H1 (cell line): Measurements from ENCODE around the gene DCLK1. TPM values are rescaled to one million over a fixed set of nuclear protein-coding genes. Genes with fewer than 3 reads are reported as not detected.

Source experiments
- CTCF ChIA-PET: fragments of 300-600 bp; sonication (Branson Sonifier 250); formaldehyde crosslinking; loops from one replicate; lab custom pipeline; 2021; ENCODE audit not compliant: partially characterized antibody; lab: Charles Lee
- POLR2A ChIA-PET: fragments of 300-600 bp; sonication (Branson Sonifier 250); formaldehyde crosslinking; loops from one replicate; lab custom pipeline; 2021; ENCODE audit warnings: inconsistent platforms; ENCODE audit not compliant: partially characterized antibody; lab: Charles Lee
- DNase-seq, 2 experiments: peaks; one replicate each; pipeline versions ENCODE4 v3.0.0 to v3.0.0-alpha.2; 2010 to 2022; ENCODE audit warnings: low spot score in 2 of 2, low read depth in 1 of 2, mixed read lengths in 1 of 2
- FAIRE-seq: peaks from 2 replicates; lab custom pipeline; 2011; peaks lifted over from hg19 to GRCh38; lab: Jason Lieb, UNC
- H2AFZ ChIP-seq: 2 replicates; pipeline ENCODE4 v1.8.1; 2012; ENCODE audit warnings: low read length, inconsistent platforms
- H2AK5ac ChIP-seq: 2 replicates; pipeline ENCODE4 v1.6.1; 2013; ENCODE audit warnings: low read depth, low read length
- H2BK120ac ChIP-seq: replicated peaks from 2 replicates; pipeline ENCODE3; 2013; ENCODE audit warnings: low read depth, low read length, inconsistent platforms
- H2BK12ac ChIP-seq: 2 replicates; pipeline ENCODE4 v1.6.1; 2013; ENCODE audit warnings: low read depth, low read length
- H2BK15ac ChIP-seq: 2 replicates; pipeline ENCODE4 v1.6.1; 2013; ENCODE audit warnings: low read length
- H2BK20ac ChIP-seq: 2 replicates; pipeline ENCODE4 v1.6.1; 2013; ENCODE audit warnings: low read length
- H2BK5ac ChIP-seq: 2 replicates; pipeline ENCODE4 v1.6.1; 2013; ENCODE audit warnings: low read depth, low read length
- H3K14ac ChIP-seq: 2 replicates; pipeline ENCODE4 v1.6.1; 2013; ENCODE audit warnings: inconsistent platforms; ENCODE audit not compliant: insufficient read length
- H3K18ac ChIP-seq: 2 replicates; pipeline ENCODE4 v1.6.1; 2013; ENCODE audit warnings: low read length; ENCODE audit errors: extremely low read depth
- H3K23ac ChIP-seq: 2 replicates; pipeline ENCODE4 v1.6.1; 2013; ENCODE audit warnings: inconsistent platforms; ENCODE audit not compliant: insufficient read length
- H3K23me2 ChIP-seq: 2 replicates; pipeline ENCODE4 v1.6.1; 2013; ENCODE audit warnings: low read depth, low read length
- H3K27ac ChIP-seq: 2 replicates; pipeline ENCODE4 v1.6.1; 2011; ENCODE audit warnings: low read depth, low read length, inconsistent platforms
- H3K27me3 ChIP-seq, 4 experiments: replicated peaks in 1 of 4; 1 replicate in 1 of 4; 2 replicates in 3 of 4; pipeline versions ENCODE4 v1.6.1 to v1.8.1; 2011 to 2013; ENCODE audit warnings: low read length in 3 of 4, mild to moderate bottlenecking in 3 of 4, inconsistent platforms in 2 of 4, mixed read lengths in 2 of 4, moderate library complexity in 1 of 4; ENCODE audit not compliant: control insufficient read depth in 3 of 4, insufficient read depth in 3 of 4; ENCODE audit errors: extremely low read depth in 1 of 4
- H3K36me3 ChIP-seq, 4 experiments: 2 replicates each; pipeline versions ENCODE4 v1.6.1 to v1.8.1; 2011 to 2013; ENCODE audit warnings: mild to moderate bottlenecking in 4 of 4, low read length in 3 of 4, moderate library complexity in 2 of 4, control low read depth in 1 of 4, inconsistent platforms in 1 of 4; ENCODE audit not compliant: insufficient read depth in 4 of 4, control insufficient read depth in 2 of 4
- H3K4ac ChIP-seq: replicated peaks from 2 replicates; pipeline ENCODE3; 2013; ENCODE audit warnings: low read length, low read depth, mixed read lengths, inconsistent platforms; ENCODE audit not compliant: insufficient read length
- H3K4me1 ChIP-seq, 4 experiments: replicated peaks in 1 of 4; 1 replicate in 1 of 4; 2 replicates in 3 of 4; pipeline versions ENCODE4 v1.6.1 to v1.8.1; 2011 to 2013; ENCODE audit warnings: low read length in 3 of 4, inconsistent platforms in 2 of 4, mixed read lengths in 1 of 4; ENCODE audit not compliant: insufficient read depth in 4 of 4, control insufficient read depth in 3 of 4
- H3K4me2 ChIP-seq, 2 experiments: 2 replicates each; pipeline versions ENCODE4 v1.6.1 to v1.8.1; 2011 to 2013; ENCODE audit warnings: low read depth in 2 of 2, low read length in 2 of 2, control low read depth in 1 of 2, inconsistent platforms in 1 of 2, mild to moderate bottlenecking in 1 of 2; ENCODE audit not compliant: insufficient read depth in 1 of 2
- H3K4me3 ChIP-seq, 4 experiments: fragments of 200-600, 300-600 bp in 1 of 4; sonication (generic), shearing (Covaris generic), sonication (Bioruptor Twin) in 1 of 4; 2 replicates each; pipeline versions ENCODE4 v1.5.1 to v1.8.1; 2011 to 2016; ENCODE audit warnings: low read length in 4 of 4, low read depth in 3 of 4, control low read depth in 2 of 4, inconsistent platforms in 2 of 4, mild to moderate bottlenecking in 2 of 4, mixed read lengths in 1 of 4, moderate library complexity in 1 of 4; ENCODE audit not compliant: insufficient read depth in 2 of 4; ENCODE audit errors: extremely low read depth in 1 of 4
- H3K56ac ChIP-seq: replicated peaks from 2 replicates; pipeline ENCODE3; 2013; ENCODE audit warnings: low read depth, mild to moderate bottlenecking, mixed read lengths, low read length, inconsistent platforms; ENCODE audit not compliant: insufficient read length
- H3K79me1 ChIP-seq: 2 replicates; pipeline ENCODE4 v1.6.1; 2013; ENCODE audit warnings: low read depth, low read length, control low read depth
- H3K79me2 ChIP-seq, 2 experiments: 2 replicates each; pipeline versions ENCODE4 v1.6.1 to v1.8.1; 2012 to 2013; ENCODE audit warnings: low read length in 2 of 2, mild to moderate bottlenecking in 2 of 2, inconsistent platforms in 1 of 2; ENCODE audit not compliant: insufficient read depth in 2 of 2, control insufficient read depth in 1 of 2
- H3K9ac ChIP-seq, 4 experiments: replicated peaks in 1 of 4; 1 replicate in 1 of 4; 2 replicates in 3 of 4; pipeline versions ENCODE4 v1.6.1 to v1.8.1; 2011 to 2013; ENCODE audit warnings: low read depth in 3 of 4, low read length in 3 of 4, control low read depth in 2 of 4, mild to moderate bottlenecking in 2 of 4, moderate library complexity in 2 of 4, inconsistent platforms in 1 of 4; ENCODE audit errors: extremely low read depth in 1 of 4
- H3K9me3 ChIP-seq, 2 experiments: 2 replicates each; pipeline versions ENCODE4 v1.6.1 to v1.8.1; 2012 to 2013; ENCODE audit warnings: mild to moderate bottlenecking in 2 of 2, moderate library complexity in 2 of 2, control low read depth in 1 of 2, inconsistent platforms in 1 of 2, low read depth in 1 of 2, low read length in 1 of 2, mixed read lengths in 1 of 2; ENCODE audit not compliant: insufficient read depth in 2 of 2
- H4K20me1 ChIP-seq, 2 experiments: replicated peaks in 1 of 2; 2 replicates each; pipeline versions ENCODE3 to v1.8.1; 2011 to 2013; ENCODE audit warnings: inconsistent platforms in 2 of 2, low read length in 2 of 2, mild to moderate bottlenecking in 1 of 2; ENCODE audit not compliant: insufficient read depth in 2 of 2, control insufficient read depth in 1 of 2
- H4K5ac ChIP-seq: 2 replicates; pipeline ENCODE4 v1.6.1; 2013; ENCODE audit warnings: low read length, low read depth, mixed read lengths, inconsistent platforms; ENCODE audit not compliant: insufficient read length
- H4K8ac ChIP-seq: 2 replicates; pipeline ENCODE4 v1.8.0; 2013; ENCODE audit warnings: mild to moderate bottlenecking, moderate library complexity, low read length, inconsistent platforms; ENCODE audit not compliant: insufficient read depth; ENCODE audit errors: extremely low read depth
- H4K91ac ChIP-seq: replicated peaks from 2 replicates; pipeline ENCODE3; 2013; ENCODE audit warnings: low read length, mixed read lengths, inconsistent platforms; ENCODE audit not compliant: insufficient read length
- CREB1 ChIP-seq: IDR thresholded peaks from 2 replicates; pipeline ENCODE4 v1.6.1; 2012; ENCODE audit warnings: inconsistent platforms
- KDM1A ChIP-seq: fragments of 200-600, 300-600 bp; sonication (generic); IDR thresholded peaks from 2 replicates; pipeline ENCODE4 v1.7.1; 2016; ENCODE audit warnings: mild to moderate bottlenecking, low read length, borderline replicate concordance
- SAP30 ChIP-seq: fragments of 300-600 bp; sonication (generic); IDR thresholded peaks from 2 replicates; pipeline ENCODE4 v1.7.1; 2012; ENCODE audit warnings: low read length, moderate library complexity, mild to moderate bottlenecking, inconsistent platforms; ENCODE audit not compliant: insufficient read depth, insufficient replicate concordance
- TAF7 ChIP-seq: optimal IDR thresholded peaks from 2 replicates; pipeline ENCODE3; 2011; ENCODE audit warnings: low read depth, mild to moderate bottlenecking, inconsistent platforms, low read length, moderate library complexity, borderline replicate concordance
- TBP ChIP-seq: IDR thresholded peaks from 2 replicates; pipeline ENCODE4 v1.6.1; 2011; ENCODE audit warnings: low read depth, low read length, improper control_type of control experiment
- WGBS, 2 experiments: shearing (Covaris generic) in 1 of 2; methylation state at CpG; one replicate each; pipeline versions ENCODE4 v1.1.6 to v1.1.7; 2013 to 2015; ENCODE audit warnings: low lambda C conversion rate in 2 of 2, mixed read lengths in 2 of 2, inconsistent platforms in 1 of 2, low coverage in 1 of 2, missing lambda C conversion rate in 1 of 2; ENCODE audit not compliant: insufficient replicate concordance in 2 of 2, insufficient coverage in 1 of 2, insufficient read length in 1 of 2; ENCODE audit errors: extremely low coverage in 1 of 2, missing lambda C conversion rate in 1 of 2; 5-methylcytosine and 5-hydroxymethylcytosine counted together
- polyA plus RNA-seq, 7 experiments: library from polyadenylated mRNA; depleted of rRNA in 3 of 7; stranded (reverse) in 5 of 7; unstranded in 2 of 7; fragments of >200 nt in 5 of 7; fragments of 200-250 nt in 2 of 7; gene quantifications; 1 replicate in 5 of 7; 2 replicates in 1 of 7; 4 replicates in 1 of 7; pipeline versions ENCODE4 v1.2.1 to v1.2.3, GENCODE V29; 2011 to 2013; ENCODE audit warnings: missing spikeins in 2 of 7, mixed read lengths in 2 of 7
- total RNA-seq: library from RNA; stranded (reverse); fragmentation: NEBNext Ultra II Directional; extraction: Animal tissue kit (Norgen Biotek cat#: 25700); gene quantifications from 2 replicates; pipeline ENCODE4 v1.2.1, GENCODE V29; 2021

The DCLK1 gene
- total and polyA plus RNA-seq, 2 of the 8 experiments (the other 6 are each of a cell fraction or from before 2014, with no cell fraction given) = 22.8 to 41.0 TPM

DNA sequence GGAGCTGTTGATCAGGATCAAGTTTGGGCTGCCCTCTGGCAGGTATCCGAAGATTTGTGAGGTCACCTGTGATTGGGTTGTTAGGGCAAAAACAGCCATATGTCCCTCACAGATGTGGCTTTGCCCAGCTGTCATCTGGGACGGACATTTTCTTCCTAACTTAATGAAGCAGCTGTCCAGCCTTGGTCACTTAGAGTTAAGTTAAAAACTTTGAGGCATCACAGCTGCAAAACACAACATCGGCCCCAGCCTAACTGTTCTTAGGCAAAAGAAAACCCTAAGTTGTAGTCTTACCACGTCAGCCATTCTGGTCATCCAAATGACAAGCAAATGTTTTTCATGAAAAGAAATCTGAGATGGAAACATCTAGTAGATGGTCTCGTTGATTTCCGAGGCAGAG lies 318.4 kb downstream of the DCLK1 start:
- H4K5ac ChIP-seq = no peak overlapping the region
- ChIA-PET POLR2A (no interaction called here), CTCF (interaction anchor here (1.3 to 2.4 kb wide), 4 partner anchors 10 to 128 kb away, joined by 4 to 10 read pairs (median 6); no protein-coding TSS in a partner anchor)
- 90% methylated on average over 6 of the region's 6 CpGs; no CpG with 5 or more reads in 1 of the 2 experiments for WGBS, 2 experiments
- H3K23ac ChIP-seq = peak overlapping the region; percentile 17
- H2AK5ac ChIP-seq = no peak overlapping the region
- no peak overlapping the region for H3K18ac ChIP-seq
- no peaks in the 10 kb centered on the region for H3K79me2 ChIP-seq
- no peak overlapping the region for H2BK120ac ChIP-seq
- no peak for DNase-seq
- H4K20me1 ChIP-seq = no peaks in the 10 kb centered on the region
- no peaks in the 10 kb centered on the region for H3K27me3 ChIP-seq
- H3K27ac ChIP-seq = no peak overlapping the region
- H2BK20ac ChIP-seq = no peak overlapping the region
- H2AFZ ChIP-seq = no peak overlapping the region
- no peak overlapping the region for H3K56ac ChIP-seq
- H2BK5ac ChIP-seq = 0 out of 2 replicates have a peak overlapping the region, but pooled peaks have one; percentile 10
- peaks cover 0 to 3% (median 0%) of the 10 kb centered on the region in 4 experiments; a peak in 2 of 8 replicates for H3K36me3 ChIP-seq
- H2BK12ac ChIP-seq = no peak overlapping the region
- H3K14ac ChIP-seq = no peak overlapping the region
- H3K9me3 ChIP-seq = no peaks in the 10 kb centered on the region
- no peak overlapping the region for H3K4me3 ChIP-seq
- H3K79me1 ChIP-seq = no peaks in the 10 kb centered on the region
- no peak overlapping the region for H4K91ac ChIP-seq
- H3K9ac ChIP-seq = no peak overlapping the region
- H3K4me2 ChIP-seq = no peak overlapping the region
- TF ChIP-seq SAP30 (no peak), TAF7 (no peak), CREB1 (no peak), TBP (no peak), KDM1A (no peak)
- no peak for FAIRE-seq
- H3K4me1 ChIP-seq = no peaks in the 10 kb centered on the region
- no peak overlapping the region for H4K8ac ChIP-seq
- no peak overlapping the region for H3K4ac ChIP-seq
- H2BK15ac ChIP-seq = no peak overlapping the region
- no peaks in the 10 kb centered on the region for H3K23me2 ChIP-seq
